GM19193 (cell line): ENCODE results near the gene GTF2F2.

Experiments used
- POLR2A ChIP-seq: IDR thresholded peaks from 4 replicates; pipeline ENCODE4 v1.6.1; 2011; ENCODE audit not compliant: insufficient read depth, insufficient read length; ENCODE audit errors: extremely low read depth

GTF2F2 gene

GRCh38 chr13:45303866-45304265 lies 183.6 kb downstream of the GTF2F2 start:
- TF ChIP-seq POLR2A: no peak

GRCh38 chr13:45305079-45305478 lies 184.8 kb downstream of the GTF2F2 start:
- TF ChIP-seq POLR2A: no peak

- no peak for TF ChIP-seq POLR2A
Observed at GRCh38 chr13:45306966-45307365, 186.7 kb downstream of the GTF2F2 start.

- no peak for TF ChIP-seq POLR2A
Observed at GRCh38 chr13:45310341-45311131, 190.2 kb downstream of the GTF2F2 start.

- TF ChIP-seq POLR2A: no peak
Observed at GRCh38 chr13:45314822-45315221, 194.5 kb downstream of the GTF2F2 start.

- no peak for TF ChIP-seq POLR2A
Observed at GRCh38 chr13:45315520-45316167, 195.3 kb downstream of the GTF2F2 start.

- no peak for TF ChIP-seq POLR2A
Observed at GRCh38 chr13:45316338-45316737, 196.0 kb downstream of the GTF2F2 start.

GRCh38 chr13:45316996-45317395 lies 196.7 kb downstream of the GTF2F2 start:
- TF ChIP-seq POLR2A: no peak

- no peak for TF ChIP-seq POLR2A
Observed at GRCh38 chr13:45320876-45321629, 200.7 kb downstream of the GTF2F2 start.

- TF ChIP-seq POLR2A: no peak
Observed at GRCh38 chr13:45325806-45326205, 205.5 kb downstream of the GTF2F2 start.

GRCh38 chr13:45327253-45327955 lies 207.1 kb downstream of the GTF2F2 start:
- TF ChIP-seq POLR2A: no peak

- no peak for TF ChIP-seq POLR2A
Observed at GRCh38 chr13:45328661-45329111, 208.4 kb downstream of the GTF2F2 start.

- no peak for TF ChIP-seq POLR2A
Observed at GRCh38 chr13:45331123-45331619, 210.9 kb downstream of the GTF2F2 start.

- no peak for TF ChIP-seq POLR2A
Observed at GRCh38 chr13:45331692-45332035, 211.4 kb downstream of the GTF2F2 start.

GRCh38 chr13:45332036-45332830 lies 211.9 kb downstream of the GTF2F2 start:
- no peak for TF ChIP-seq POLR2A

- no peak for TF ChIP-seq POLR2A
Observed at GRCh38 chr13:45332831-45333219, 212.5 kb downstream of the GTF2F2 start.
